ENCODE results near the gene GRIK2. TPM values are rescaled to one million over a fixed set of nuclear protein-coding genes. Genes with fewer than 3 reads are reported as not detected.

GRIK2 gene
- total RNA-seq, 1 experiment from 2014 or later: 0.55 TPM

DNA sequence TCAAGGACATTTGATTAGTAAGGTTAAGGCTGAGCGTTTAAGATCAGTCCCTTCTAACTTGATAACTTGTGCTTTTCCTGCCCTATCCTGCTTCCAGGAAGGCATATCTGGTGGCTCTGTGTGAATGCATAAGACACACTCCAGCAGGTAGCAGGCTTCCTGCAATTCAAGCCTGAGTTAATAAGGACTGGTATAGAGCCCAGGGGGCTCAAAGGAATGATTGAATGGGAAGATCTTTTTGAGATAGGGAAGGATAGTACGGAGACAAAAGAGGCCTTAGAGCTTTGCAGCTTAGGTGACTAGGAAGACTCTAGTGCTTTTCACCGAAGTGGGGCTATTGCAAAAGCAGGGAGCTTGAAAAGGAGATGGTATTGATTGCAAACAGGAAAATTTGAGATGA, 307.1 kb downstream of the GRIK2 start:
- Histone ChIP-seq H3K36me3 (ENCODE audit: low read depth, low read length) (no peaks in the 10 kb centered on the region), H3K9me2 (replicated peaks; ENCODE audit: low read length) (no peaks in the 10 kb centered on the region), H3K4me2 (ENCODE audit: low read length) (no peak overlapping the region), H3K27ac (ENCODE audit: low read length) (no peak overlapping the region), H2AFZ (ENCODE audit: low read length) (no peak overlapping the region), H3K4me3 (ENCODE audit: low read length) (no peak overlapping the region), H3F3A (ENCODE audit: low read length, unreplicated experiment) (no peaks in the 10 kb centered on the region), H3K9ac (ENCODE audit: low read length) (no peak overlapping the region), H3K4me1 (ENCODE audit: insufficient read depth, low read length) (no peaks in the 10 kb centered on the region), H4K20me1 (ENCODE audit: low read length) (no peaks in the 10 kb centered on the region), H3K27me3 (ENCODE audit: low read length) (no peaks in the 10 kb centered on the region), H3K79me2 (ENCODE audit: low read length) (no peaks in the 10 kb centered on the region), H3K9me3 (ENCODE audit: low read length) (no peaks in the 10 kb centered on the region)
- DNase-seq (no peak), ATAC-seq (no peak)
- intact Hi-C loops (cut with micrococcal nuclease): no loop called here
- TF ChIP-seq CTCF (conservative IDR thresholded peaks at IDR 0.05; ENCODE audit: low read depth, low read length) (no peak), EZH2 (IDR thresholded peaks at IDR 0.05; ENCODE audit: low read length, unreplicated experiment) (no peak), EZH2phosphoT487 (IDR thresholded peaks at IDR 0.05; ENCODE audit: borderline replicate concordance, low read length) (no peak)
- CTCF ChIA-PET: no interaction called here
- POLR2A ChIA-PET (ENCODE audit: unreplicated experiment): no interaction called here
- BruUV-seq (replicated peaks): no TSS peak

- BruUV-seq (replicated peaks): no TSS peak
- no peak for TF ChIP-seq CTCF (conservative IDR thresholded peaks at IDR 0.05; ENCODE audit: low read depth, low read length)
- no peak for TF ChIP-seq EZH2phosphoT487 (IDR thresholded peaks at IDR 0.05; ENCODE audit: borderline replicate concordance, low read length)
- no peak for TF ChIP-seq EZH2 (IDR thresholded peaks at IDR 0.05; ENCODE audit: low read length, unreplicated experiment)
- POLR2A ChIA-PET (ENCODE audit: unreplicated experiment): no interaction called here
Observed at GRCh38 chr6:101703311-101703710, 309.8 kb downstream of the GRIK2 start.

DNA sequence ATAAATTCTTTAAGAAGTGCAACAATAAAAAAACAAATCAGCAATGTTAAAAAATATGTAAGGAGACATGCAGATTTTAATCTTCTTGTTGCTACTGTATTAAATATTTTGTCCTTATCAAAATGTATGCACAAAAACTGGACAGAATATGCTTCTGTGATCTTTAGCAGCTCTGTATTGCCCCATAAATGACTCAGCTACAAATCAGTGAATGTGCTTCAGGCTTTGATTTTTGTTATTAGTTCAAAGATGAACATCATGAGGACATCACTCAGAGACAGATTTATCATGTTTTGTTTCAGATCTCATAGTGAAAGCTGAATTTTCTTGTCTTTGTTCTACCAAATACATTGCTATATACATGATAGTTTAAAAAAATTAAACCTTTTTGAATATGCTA, 312.4 kb downstream of the GRIK2 start:
- Histone ChIP-seq H3K36me3 (ENCODE audit: low read depth, low read length) (no peaks in the 10 kb centered on the region), H3K27ac (ENCODE audit: low read length) (no peak overlapping the region), H3K4me3 (ENCODE audit: low read length) (no peak overlapping the region), H3K4me2 (ENCODE audit: low read length) (no peak overlapping the region), H2AFZ (ENCODE audit: low read length) (no peak overlapping the region), H3K4me1 (ENCODE audit: insufficient read depth, low read length) (no peaks in the 10 kb centered on the region), H3F3A (ENCODE audit: low read length, unreplicated experiment) (no peaks in the 10 kb centered on the region), H4K20me1 (ENCODE audit: low read length) (no peaks in the 10 kb centered on the region), H3K27me3 (ENCODE audit: low read length) (no peaks in the 10 kb centered on the region), H3K9me3 (ENCODE audit: low read length) (no peaks in the 10 kb centered on the region), H3K79me2 (ENCODE audit: low read length) (no peaks in the 10 kb centered on the region), H3K9ac (ENCODE audit: low read length) (no peak overlapping the region), H3K9me2 (replicated peaks; ENCODE audit: low read length) (no peaks in the 10 kb centered on the region)
- DNase-seq (no peak), ATAC-seq (no peak)
- TF ChIP-seq CTCF (conservative IDR thresholded peaks at IDR 0.05; ENCODE audit: low read depth, low read length): no peak
- CTCF ChIA-PET: no interaction called here
- no TSS peak for BruUV-seq (replicated peaks)
- POLR2A ChIA-PET (ENCODE audit: unreplicated experiment): no interaction called here
- intact Hi-C loops (cut with micrococcal nuclease): no loop called here

More at GRCh38 chr6:101703311-101703710, 309.8 kb downstream of the GRIK2 start:
- Histone ChIP-seq H2AFZ (ENCODE audit: low read length) (no peak overlapping the region), H4K20me1 (ENCODE audit: low read length) (no peaks in the 10 kb centered on the region), H3K4me1 (ENCODE audit: insufficient read depth, low read length) (no peaks in the 10 kb centered on the region), H3K27me3 (ENCODE audit: low read length) (no peaks in the 10 kb centered on the region), H3K36me3 (ENCODE audit: low read depth, low read length) (no peaks in the 10 kb centered on the region), H3K4me2 (ENCODE audit: low read length) (no peak overlapping the region), H3K9ac (ENCODE audit: low read length) (no peak overlapping the region), H3F3A (ENCODE audit: low read length, unreplicated experiment) (no peaks in the 10 kb centered on the region), H3K27ac (ENCODE audit: low read length) (no peak overlapping the region), H3K9me3 (ENCODE audit: low read length) (no peaks in the 10 kb centered on the region), H3K4me3 (ENCODE audit: low read length) (no peak overlapping the region), H3K9me2 (replicated peaks; ENCODE audit: low read length) (no peaks in the 10 kb centered on the region), H3K79me2 (ENCODE audit: low read length) (no peaks in the 10 kb centered on the region)
- CTCF ChIA-PET: interaction anchor here (0.7 kb wide), 1 partner anchor 25 kb away, joined by 3 read pairs; no protein-coding TSS in a partner anchor
- DNase-seq (no peak), ATAC-seq (no peak)
- intact Hi-C loops (cut with micrococcal nuclease): no loop called here
